Muscle of back (tissue), 11 donors: Measurements from ENCODE around the gene PCDH9. TPM values are rescaled to one million over a fixed set of nuclear protein-coding genes. Genes with fewer than 3 reads are reported as not detected.
A peak's percentile ranks its signal among the peaks of the same experiment; 100 is the strongest.

Experiments used
- DNase-seq, 3 donors: peaks; one replicate each; pipeline versions ENCODE4 v3.0.0 to v3.0.0-alpha.2; 2013
- polyA plus RNA-seq, 10 donors: library from polyadenylated mRNA; unstranded; fragments of 120-200 nt; gene quantifications; one replicate each; pipeline ENCODE4 v1.2.1, GENCODE V29; 2013; ENCODE audit not compliant: insufficient read length in 10 of 10

The PCDH9 gene
- polyA plus RNA-seq, 10 donors, result 2.1 to 5.4 (median 3.2) TPM

- peak in 2 of 3 donors; percentile 16 to 32 for DNase-seq
These were observed 181.9 kb downstream of the PCDH9 start for GRCh38 chr13:67048084-67048820.

- no peak for DNase-seq
These were observed 184.8 kb downstream of the PCDH9 start for GRCh38 chr13:67045357-67045756.

GRCh38 chr13:67043901-67044300, 186.2 kb downstream of the PCDH9 start:
- peak in 1 of 3 donors; percentile 32 for DNase-seq

DNA sequence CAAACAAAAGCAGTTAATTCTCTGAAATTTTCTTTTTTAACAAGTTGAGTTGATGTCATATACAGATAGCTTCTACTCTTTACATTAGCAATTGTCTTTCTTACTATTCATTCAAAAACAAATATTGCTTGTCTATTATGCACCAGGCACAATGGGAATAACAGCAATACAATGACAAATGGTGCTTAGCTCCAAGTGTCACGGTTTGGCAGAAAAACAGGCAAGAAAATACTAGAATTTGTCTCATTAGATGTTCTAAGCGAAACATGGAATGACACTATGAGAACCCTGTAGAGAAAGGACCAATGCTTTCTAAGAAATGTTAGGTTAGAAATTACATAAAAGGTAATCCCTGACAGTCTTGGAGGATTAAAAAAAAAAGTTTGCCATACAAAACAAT, 187.6 kb downstream of the PCDH9 start:
- no peak for DNase-seq

- DNase-seq, result peak in 1 of 3 donors; percentile 41
These were observed 193.3 kb downstream of the PCDH9 start for GRCh38 chr13:67036699-67037457.

GRCh38 chr13:67033170-67033569, 197.0 kb downstream of the PCDH9 start:
- DNase-seq, result no peak

GRCh38 chr13:67023130-67023876, 206.8 kb downstream of the PCDH9 start:
- peak in 1 of 3 donors; percentile 44 for DNase-seq

- DNase-seq, result no peak
These were observed 211.4 kb downstream of the PCDH9 start for GRCh38 chr13:67018775-67019174.

- DNase-seq, result no peak
These were observed 212.9 kb downstream of the PCDH9 start for GRCh38 chr13:67017276-67017675.

GRCh38 chr13:67015976-67016600, 214.0 kb downstream of the PCDH9 start:
- DNase-seq, result no peak

DNA sequence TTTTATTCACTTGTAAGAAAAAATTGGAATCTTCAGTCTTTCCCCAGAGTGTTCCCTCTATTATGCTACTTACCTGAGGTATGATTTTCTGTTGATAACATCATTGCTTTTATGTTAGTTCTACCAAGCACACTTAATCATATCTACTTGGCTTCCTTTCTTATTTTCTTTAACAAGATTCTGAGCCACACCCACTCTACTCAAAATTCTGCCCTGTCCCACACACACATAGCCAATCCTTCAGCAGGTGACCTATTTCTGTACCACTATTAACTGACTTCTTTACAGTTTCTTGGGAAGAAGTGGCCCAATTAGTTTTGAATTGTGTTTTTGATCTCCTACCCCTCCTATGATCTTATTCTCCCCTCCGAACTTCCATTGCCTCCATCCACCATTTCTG, 215.7 kb downstream of the PCDH9 start:
- no peak for DNase-seq

DNA sequence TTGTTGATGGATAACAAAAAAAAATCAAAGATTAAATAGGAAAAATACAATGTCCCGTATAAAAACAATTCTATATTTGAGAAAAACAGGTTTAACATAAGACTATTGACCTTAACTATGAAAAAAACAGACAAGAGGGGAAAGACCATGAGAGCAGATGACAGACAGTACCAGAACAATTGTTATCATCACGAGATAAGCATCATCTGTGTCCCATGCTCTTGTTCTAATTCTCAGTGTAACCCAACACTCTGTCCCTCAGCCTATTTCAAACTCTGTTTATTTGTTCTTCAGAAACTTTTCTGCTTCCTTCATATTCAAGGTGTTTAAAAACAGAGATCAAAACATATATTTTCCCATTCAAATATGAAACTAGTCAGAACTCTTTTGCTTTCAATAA, 216.4 kb downstream of the PCDH9 start:
- DNase-seq, result no peak

GRCh38 chr13:67008075-67008668, 222.0 kb downstream of the PCDH9 start:
- DNase-seq, result no peak

DNA sequence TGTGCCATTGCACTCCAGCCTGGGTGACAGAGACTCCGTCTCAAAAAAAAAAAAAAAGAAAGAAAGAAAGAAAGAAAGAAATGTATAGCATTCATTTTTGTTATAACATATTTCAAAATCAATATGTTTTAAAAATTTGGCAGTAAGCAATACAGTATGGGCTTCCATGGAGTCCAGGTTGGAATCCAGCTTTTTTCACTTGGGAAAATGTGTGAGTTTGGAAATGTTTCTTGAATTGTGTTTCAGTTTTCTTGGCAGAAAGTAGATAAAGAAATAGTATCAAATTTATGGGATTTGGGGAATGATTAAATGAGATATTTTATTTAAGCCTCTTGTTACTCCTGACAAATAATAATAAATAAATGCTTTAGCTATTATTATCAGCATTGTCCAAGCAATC, 225.6 kb downstream of the PCDH9 start:
- peak; percentile 25 to 70 (median 27) for DNase-seq

DNA sequence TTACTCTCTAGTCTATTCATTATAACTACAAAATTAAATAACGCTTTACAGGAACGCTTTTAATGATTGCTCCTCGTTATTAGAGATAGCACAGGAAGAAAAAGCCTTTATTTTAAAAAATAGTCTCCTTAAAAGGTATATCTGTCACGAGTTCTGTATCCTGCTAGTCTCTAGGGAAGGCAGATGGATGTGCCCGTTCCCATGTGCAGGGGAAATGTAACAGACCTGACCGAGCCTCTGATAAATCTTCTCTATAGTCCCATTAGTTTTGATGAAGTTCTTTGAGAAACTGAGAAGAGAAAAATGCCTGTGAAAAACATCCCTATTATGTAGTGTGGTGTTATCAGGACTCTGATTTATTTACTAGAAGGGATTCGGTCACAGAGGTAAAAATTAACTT, 226.4 kb downstream of the PCDH9 start:
- DNase-seq, result peak in 1 of 3 donors; percentile 10

DNA sequence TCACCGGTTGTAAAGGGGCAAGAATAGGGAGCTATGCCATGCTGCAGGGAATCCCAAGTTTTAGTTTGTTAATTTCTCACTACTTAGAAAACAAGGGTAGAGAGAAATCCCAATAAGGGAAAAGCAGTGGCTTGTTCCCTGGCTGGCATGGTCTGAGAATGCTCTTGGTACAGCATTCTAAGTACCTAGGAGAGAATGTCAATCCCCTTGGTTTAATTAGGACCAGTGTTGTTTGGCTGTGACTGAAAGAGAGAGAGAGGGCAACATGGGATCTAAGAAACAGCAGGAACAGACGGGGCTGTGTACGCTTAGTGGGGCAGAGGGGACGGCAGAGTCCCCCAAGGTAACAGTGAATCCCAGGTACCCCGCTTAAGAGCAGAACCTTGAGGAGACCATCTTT, 228.8 kb downstream of the PCDH9 start:
- DNase-seq, result no peak

DNA sequence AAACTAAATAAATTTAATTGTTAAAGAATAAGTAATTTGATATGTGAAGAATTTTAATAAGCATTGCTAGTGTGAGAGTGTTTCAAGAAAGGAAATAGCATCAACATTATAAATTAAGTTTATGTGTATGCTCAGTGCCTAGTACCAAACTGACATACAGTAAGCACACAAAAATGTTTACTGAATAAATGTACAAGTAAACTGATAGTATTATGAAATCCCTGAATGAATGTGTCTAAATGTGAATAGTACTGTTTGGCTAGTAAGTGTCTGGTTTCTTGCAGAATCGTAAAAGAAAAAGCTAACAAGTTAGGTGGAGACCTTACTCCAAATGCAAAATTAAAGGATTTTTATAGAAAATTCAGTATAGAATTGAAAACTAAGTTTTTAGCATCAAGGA, 233.6 kb downstream of the PCDH9 start:
- DNase-seq, result no peak

DNA sequence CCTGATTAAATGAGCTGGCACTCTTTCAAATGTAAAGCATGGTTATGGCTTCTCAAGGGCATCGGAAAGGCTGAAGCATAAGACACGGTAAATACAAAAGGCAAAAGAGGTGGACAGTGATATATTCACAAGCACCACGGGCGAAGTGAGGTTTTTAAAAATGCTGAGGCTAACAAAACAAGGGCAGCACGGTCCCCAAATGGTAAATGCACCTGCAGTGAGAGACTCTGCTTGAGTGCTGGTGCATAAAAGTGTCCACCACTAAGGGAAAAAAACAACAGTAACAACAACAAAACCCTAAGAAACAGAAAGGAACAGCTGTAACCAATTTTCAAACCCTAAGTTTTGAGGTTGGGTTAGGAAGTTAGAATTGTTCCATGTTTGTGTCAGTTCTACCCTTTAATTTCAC, 234.9 kb downstream of the PCDH9 start:
- DNase-seq, result no peak

DNA sequence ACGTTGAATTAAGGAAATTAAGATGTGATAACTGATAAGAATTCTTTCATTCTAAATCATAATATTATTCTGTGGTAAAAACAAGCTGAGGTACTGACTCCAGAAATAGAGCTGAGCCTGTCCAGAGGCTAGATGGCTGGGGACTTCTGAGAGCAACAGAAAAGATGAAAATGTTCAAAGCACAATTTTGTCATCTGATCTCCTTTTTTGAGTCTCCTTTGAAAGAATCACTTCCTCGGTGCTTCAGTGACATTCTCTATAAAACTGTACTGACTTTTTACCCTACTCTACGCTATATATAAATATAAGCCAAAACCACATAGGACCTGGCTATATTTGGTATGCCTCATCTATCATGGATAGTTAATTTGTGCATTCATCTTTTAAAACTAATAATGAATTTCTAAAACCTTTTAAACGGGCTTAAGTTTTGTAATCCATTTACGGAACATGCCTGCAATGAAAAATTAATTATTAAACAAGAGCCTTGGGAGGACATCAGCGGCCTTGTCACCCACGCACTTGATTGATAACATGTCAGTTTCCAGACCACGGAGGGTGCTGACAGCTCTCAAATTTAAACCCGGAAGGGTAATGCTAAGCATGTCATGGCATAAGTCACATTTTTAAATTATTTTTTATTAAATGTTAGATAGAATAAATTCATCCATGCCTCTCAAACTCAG, 235.5 kb downstream of the PCDH9 start:
- no peak for DNase-seq

- DNase-seq, result peak; percentile 33 to 75 (median 55)
These were observed 236.0 kb downstream of the PCDH9 start for GRCh38 chr13:66994097-66994496.

GRCh38 chr13:66992719-66993118, 237.4 kb downstream of the PCDH9 start:
- no peak for DNase-seq
